ENCODE data around the gene IL31RA. TPM values are rescaled to one million over a fixed set of nuclear protein-coding genes. Genes with fewer than 3 reads are reported as not detected.

Gene IL31RA
- total RNA-seq, 1 donor from 2014 or later: not detected

- ATAC-seq (peak; percentile 33), DNase-seq (ENCODE audit: missing footprints) (no peak)
Observed at GRCh38 chr5:55918087-55919035, 67.2 kb downstream of the IL31RA start.

GRCh38 chr5:55919625-55920024, 68.5 kb downstream of the IL31RA start:
- ATAC-seq (no peak), DNase-seq (ENCODE audit: missing footprints) (no peak)
- intact Hi-C loops (cut with DNase I): no loop called here

More at GRCh38 chr5:55918087-55919035, 67.2 kb downstream of the IL31RA start:
- intact Hi-C loops (cut with DNase I): no loop called here

DNA sequence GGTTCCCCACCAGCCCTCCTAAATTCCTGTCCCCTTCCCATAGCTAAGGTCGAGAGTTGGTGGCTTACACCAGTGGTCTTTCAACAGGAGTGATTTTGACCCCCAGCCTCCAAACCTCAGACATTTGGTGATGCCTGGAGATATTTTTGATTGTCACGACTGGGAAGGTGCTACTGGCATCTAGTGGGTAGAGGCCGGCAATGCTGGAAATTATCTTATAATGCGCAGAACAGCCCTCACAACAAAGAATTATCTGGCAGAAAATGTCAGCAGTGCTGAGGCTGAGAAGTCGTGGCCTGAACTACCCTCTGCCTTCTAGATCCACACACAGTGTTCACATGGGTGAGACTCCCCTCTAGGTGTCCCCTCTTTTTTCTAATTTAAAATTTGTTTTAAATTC, 69.6 kb downstream of the IL31RA start:
- DNase-seq (ENCODE audit: missing footprints): no peak
- ATAC-seq: no peak
- intact Hi-C loops (cut with DNase I): no loop called here

- no peak for ATAC-seq
- intact Hi-C loops (cut with DNase I): no loop called here
- DNase-seq (ENCODE audit: missing footprints): no peak
Observed at GRCh38 chr5:55921617-55922016, 70.5 kb downstream of the IL31RA start.

GRCh38 chr5:55923177-55923771, 72.1 kb downstream of the IL31RA start:
- DNase-seq (ENCODE audit: missing footprints): no peak
- intact Hi-C loops (cut with DNase I): no loop called here
- ATAC-seq: no peak

DNA sequence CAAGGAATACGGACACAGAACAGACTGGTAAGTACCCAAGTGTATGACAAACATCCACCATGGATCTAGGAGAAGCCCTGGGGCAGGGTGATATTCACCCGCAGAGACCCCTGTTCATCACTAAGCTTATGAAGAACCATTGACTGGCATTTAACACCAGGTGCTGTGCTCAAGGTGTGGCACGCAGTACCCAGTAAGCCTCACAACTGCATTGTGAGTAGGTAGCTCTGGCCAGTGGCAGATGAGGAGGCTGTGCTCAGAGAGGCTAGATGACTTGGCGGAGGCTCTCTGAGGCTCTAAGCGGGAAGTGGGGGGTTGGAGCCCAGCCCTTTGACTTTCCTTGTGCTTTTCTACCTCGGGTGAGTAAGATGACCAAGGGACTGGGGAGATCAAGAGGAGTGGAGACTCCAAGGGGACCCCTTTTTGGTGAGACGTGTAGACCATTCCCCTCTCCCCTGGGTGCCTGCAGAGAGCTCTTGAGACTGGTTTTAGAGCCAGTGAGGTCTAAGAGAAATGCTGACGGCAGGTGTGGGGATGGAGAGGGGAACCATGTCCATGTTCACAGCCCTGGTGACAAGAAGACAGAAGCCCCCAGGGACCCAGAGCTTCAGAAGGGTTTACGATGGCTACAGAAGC, 72.8 kb downstream of the IL31RA start:
- ATAC-seq (no peak), DNase-seq (ENCODE audit: missing footprints) (no peak)
- intact Hi-C loops (cut with DNase I): no loop called here

GRCh38 chr5:55924744-55925143, 73.6 kb downstream of the IL31RA start:
- ATAC-seq (no peak), DNase-seq (ENCODE audit: missing footprints) (no peak)
- intact Hi-C loops (cut with DNase I): no loop called here

- no peak for ATAC-seq
- intact Hi-C loops (cut with DNase I): no loop called here
- DNase-seq (ENCODE audit: missing footprints): no peak
Observed at GRCh38 chr5:55925181-55925580, 74.0 kb downstream of the IL31RA start.

GRCh38 chr5:55925712-55926111, 74.6 kb downstream of the IL31RA start:
- intact Hi-C loops (cut with DNase I): no loop called here
- DNase-seq (ENCODE audit: missing footprints) (no peak), ATAC-seq (no peak)

DNA sequence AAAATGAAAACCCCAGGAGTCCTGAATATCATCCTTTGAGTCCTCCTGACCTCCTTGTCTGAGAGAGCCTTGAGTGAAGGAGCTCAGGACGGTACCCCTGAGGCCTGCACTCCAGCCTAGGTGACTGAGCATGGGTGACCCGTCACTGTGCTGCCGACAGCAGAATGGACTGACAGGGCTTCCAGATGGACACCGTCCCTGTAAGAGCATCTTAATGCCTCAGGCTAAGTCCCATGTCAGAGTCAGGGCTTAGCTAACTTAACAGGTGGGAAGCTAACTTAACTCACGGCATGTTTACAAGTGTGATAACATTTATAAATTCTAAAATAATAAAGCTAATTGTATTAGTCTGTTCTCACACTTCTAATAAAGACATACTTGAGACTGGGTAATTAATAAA, 75.3 kb downstream of the IL31RA start:
- intact Hi-C loops (cut with DNase I): no loop called here
- DNase-seq (ENCODE audit: missing footprints): no peak
- ATAC-seq: no peak

- DNase-seq (ENCODE audit: missing footprints): no peak
- no peak for ATAC-seq
- intact Hi-C loops (cut with DNase I): no loop called here
Observed at GRCh38 chr5:55927861-55928655, 76.9 kb downstream of the IL31RA start.

- ATAC-seq (no peak), DNase-seq (ENCODE audit: missing footprints) (no peak)
- intact Hi-C loops (cut with DNase I): no loop called here
Observed at GRCh38 chr5:55929020-55929799, 78.1 kb downstream of the IL31RA start.

- intact Hi-C loops (cut with DNase I): loop anchor here (10.0 kb wide), 1 partner anchor 902 kb away; no protein-coding TSS in a partner anchor
- no peak for DNase-seq (ENCODE audit: missing footprints)
- ATAC-seq: no peak
Observed at GRCh38 chr5:55932700-55933099, 81.5 kb downstream of the IL31RA start.

GRCh38 chr5:55933377-55934114, 82.4 kb downstream of the IL31RA start:
- ATAC-seq (no peak), DNase-seq (ENCODE audit: missing footprints) (no peak)
- intact Hi-C loops (cut with DNase I): loop anchor here (10.0 kb wide), 1 partner anchor 901 kb away; no protein-coding TSS in a partner anchor

DNA sequence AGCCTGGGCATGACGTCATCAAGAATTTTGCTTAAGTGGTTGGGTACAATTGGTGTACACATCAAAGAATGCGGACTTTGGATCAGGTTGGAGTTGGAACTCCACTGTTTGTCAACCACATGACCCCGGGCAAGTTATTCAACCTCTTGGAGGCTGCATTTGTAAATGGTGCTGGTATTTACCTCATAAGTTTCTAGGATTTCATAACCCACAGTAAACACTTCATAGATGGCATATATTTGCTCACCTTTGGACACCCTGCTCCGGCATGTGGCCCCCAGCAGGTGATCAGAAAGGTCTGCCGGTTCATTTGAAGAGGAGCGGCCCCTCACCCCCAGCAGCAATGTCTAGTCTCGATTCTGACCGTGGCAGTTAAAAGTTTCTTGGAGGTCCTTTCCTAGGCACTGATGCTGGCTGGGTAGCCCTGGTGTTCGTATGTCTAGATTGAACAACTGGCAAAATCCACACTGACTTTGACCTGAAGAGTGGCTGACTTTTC, 83.0 kb downstream of the IL31RA start:
- DNase-seq (ENCODE audit: missing footprints) (no peak), ATAC-seq (no peak)
- intact Hi-C loops (cut with DNase I): loop anchor here (10.0 kb wide), 1 partner anchor 901 kb away; no protein-coding TSS in a partner anchor

GRCh38 chr5:55934720-55935119, 83.6 kb downstream of the IL31RA start:
- no peak for DNase-seq (ENCODE audit: missing footprints)
- ATAC-seq: no peak
- intact Hi-C loops (cut with DNase I): loop anchor here (1.0 to 10.0 kb wide), 2 partner anchors 267 to 900 kb away; no protein-coding TSS in a partner anchor

GRCh38 chr5:55935371-55935770, 84.2 kb downstream of the IL31RA start:
- intact Hi-C loops (cut with DNase I): loop anchor here (1.0 to 10.0 kb wide), 2 partner anchors 266 to 899 kb away; no protein-coding TSS in a partner anchor
- ATAC-seq: no peak
- DNase-seq (ENCODE audit: missing footprints): no peak
